SK-N-SH (cell line): ENCODE data around the gene SAMD4A. TPM values are rescaled to one million over a fixed set of nuclear protein-coding genes. Genes with fewer than 3 reads are reported as not detected.
A peak's percentile ranks its signal among the peaks of the same experiment; 100 is the strongest.

Experiments
- CTCF ChIA-PET: fragments of 300-600, 350-600 bp; formaldehyde crosslinking; extraction: SDS; loops from one replicate; lab custom pipeline; 2021; lab: Yijun Ruan, JAX
- POLR2A ChIA-PET: fragments of 350-600 bp; sonication (Branson Sonifier 250); formaldehyde crosslinking; extraction: SDS; loops from one replicate; lab custom pipeline; 2020; ENCODE audit warnings: antibody characterized with exemption, inconsistent platforms; lab: Yijun Ruan, JAX
- DNase-seq: peaks from one replicate; pipeline ENCODE4 v3.0.0; 2012
- H2AFZ ChIP-seq: fragments of 200-600 bp; sonication (generic); 2 replicates; pipeline ENCODE4 v1.8.1; 2016; ENCODE audit warnings: antibody characterized with exemption, mild to moderate bottlenecking, low read depth
- H3F3A ChIP-seq: fragments of 200-600 bp; sonication (generic); replicated peaks from 2 replicates; pipeline ENCODE3; 2016; ENCODE audit warnings: antibody characterized with exemption, mild to moderate bottlenecking; ENCODE audit not compliant: insufficient read depth
- H3K27ac ChIP-seq, 2 experiments: fragments of 200-500 bp in 1 of 2; fragments of 200-600 bp in 1 of 2; sonication (Bioruptor generic) in 1 of 2; sonication (generic), shearing (Covaris generic) in 1 of 2; 2 replicates each; pipeline versions ENCODE4 v1.5.1 to v1.6.1; 2014 to 2016; ENCODE audit warnings: low read depth in 2 of 2, inconsistent platforms in 1 of 2, low read length in 1 of 2, mild to moderate bottlenecking in 1 of 2, mixed read lengths in 1 of 2
- H3K27me3 ChIP-seq: fragments of 200-600 bp; sonication (generic), shearing (Covaris generic); 2 replicates; pipeline ENCODE4 v1.6.1; 2016; ENCODE audit warnings: mixed run types; ENCODE audit not compliant: insufficient read depth
- H3K36me3 ChIP-seq, 2 experiments: fragments of 200-500 bp in 1 of 2; fragments of 200-600 bp in 1 of 2; sonication (Bioruptor generic) in 1 of 2; sonication (generic) in 1 of 2; replicated peaks in 1 of 2; 2 replicates each; pipeline versions ENCODE3 to v1.5.1; 2014 to 2016; ENCODE audit warnings: low read length in 1 of 2, mild to moderate bottlenecking in 1 of 2; ENCODE audit not compliant: insufficient read depth in 2 of 2, control insufficient read depth in 1 of 2
- H3K4me1 ChIP-seq, 2 experiments: fragments of 200-500 bp in 1 of 2; fragments of 200-600 bp in 1 of 2; sonication (Bioruptor generic) in 1 of 2; sonication (generic), shearing (Covaris generic) in 1 of 2; 2 replicates each; pipeline versions ENCODE4 v1.5.1 to v1.6.1; 2014 to 2016; ENCODE audit warnings: low read depth in 1 of 2, low read length in 1 of 2, mixed run types in 1 of 2; ENCODE audit not compliant: insufficient read depth in 2 of 2, control insufficient read depth in 1 of 2
- H3K4me2 ChIP-seq: fragments of 200-600 bp; sonication (generic), shearing (Covaris generic); 2 replicates; pipeline ENCODE4 v1.6.1; 2017; ENCODE audit warnings: mixed run types
- H3K4me3 ChIP-seq, 2 experiments: fragments of 200-500 bp in 1 of 2; fragments of 200-600 bp in 1 of 2; sonication (Bioruptor generic) in 1 of 2; sonication (generic), shearing (Covaris generic) in 1 of 2; 2 replicates each; pipeline versions ENCODE4 v1.5.1 to v1.8.1; 2014 to 2016; ENCODE audit warnings: low read depth in 2 of 2, inconsistent platforms in 1 of 2, low read length in 1 of 2, mild to moderate bottlenecking in 1 of 2, mixed read lengths in 1 of 2, moderate library complexity in 1 of 2
- H3K79me2 ChIP-seq: fragments of 200-600 bp; sonication (generic); 2 replicates; pipeline ENCODE4 v1.8.1; 2017; ENCODE audit warnings: mild to moderate bottlenecking; ENCODE audit not compliant: insufficient read depth
- H3K9ac ChIP-seq: fragments of 200-600 bp; sonication (generic); 2 replicates; pipeline ENCODE4 v1.6.1; 2017; ENCODE audit warnings: mixed run types
- H3K9me2 ChIP-seq: fragments of 200-600 bp; sonication (generic); 2 replicates; pipeline ENCODE4 v1.6.1; 2017; ENCODE audit warnings: mixed run types
- H3K9me3 ChIP-seq: fragments of 200-600 bp; sonication (generic); 2 replicates; pipeline ENCODE4 v1.6.1; 2017; ENCODE audit warnings: mixed run types, mild to moderate bottlenecking, moderate library complexity
- H4K20me1 ChIP-seq: fragments of 200-600 bp; sonication (generic); 2 replicates; pipeline ENCODE4 v1.6.1; 2017; ENCODE audit warnings: mild to moderate bottlenecking, mixed run types; ENCODE audit not compliant: insufficient read depth
- CTCF ChIP-seq: fragments of 200-600 bp; sonication (generic); IDR thresholded peaks from 2 replicates; pipeline ENCODE4 v1.6.1; 2017; ENCODE audit warnings: antibody characterized with exemption, mild to moderate bottlenecking, moderate library complexity
- EZH2phosphoT487 ChIP-seq: fragments of 200-600 bp; sonication (generic); IDR thresholded peaks from 2 replicates; pipeline ENCODE4 v1.6.1; 2017; ENCODE audit warnings: low read depth, mixed run types, mild to moderate bottlenecking, antibody characterized with exemption, moderate library complexity, borderline replicate concordance
- FOXM1 ChIP-seq: IDR thresholded peaks from 2 replicates; pipeline ENCODE4 v1.4.0; 2012; ENCODE audit warnings: low read depth, mild to moderate bottlenecking
- REST ChIP-seq: IDR thresholded peaks from 2 replicates; pipeline ENCODE4 v1.6.1; 2012; ENCODE audit warnings: mild to moderate bottlenecking, low read depth, low read length, moderate library complexity
- RXRA ChIP-seq: IDR thresholded peaks from 2 replicates; pipeline ENCODE4 v1.4.0; 2012; ENCODE audit warnings: low read depth, mild to moderate bottlenecking, borderline replicate concordance
- TAF1 ChIP-seq: IDR thresholded peaks from 2 replicates; pipeline ENCODE4 v1.6.1; 2012; ENCODE audit warnings: low read depth, mild to moderate bottlenecking, low read length, moderate library complexity, borderline replicate concordance
- WGBS: methylation state at CpG from one replicate; pipeline ENCODE4 v1.1.6; 2017; ENCODE audit warnings: low lambda C conversion rate; 5-methylcytosine and 5-hydroxymethylcytosine counted together
- polyA plus RNA-seq, 3 experiments: library from polyadenylated mRNA; depleted of rRNA; stranded (reverse); fragments of >200 nt; gene quantifications; 2 replicates each; pipeline ENCODE4 v1.2.3, GENCODE V29; 2012

SAMD4A gene
- polyA plus RNA-seq, 1 of the 3 experiments (the other 2 are of a cell fraction): 5.0 TPM

GRCh38 chr14:54785136-54785777, 218.3 kb downstream of the SAMD4A start (continued):
- TF ChIP-seq CTCF: no peak

GRCh38 chr14:54785778-54786770, 219.1 kb downstream of the SAMD4A start:
- no peak overlapping the region for H3K4me2 ChIP-seq
- ChIA-PET POLR2A (interaction anchor here (1.4 kb wide), 3 partner anchors 22 to 136 kb away, joined by 4 to 5 read pairs (median 4); no protein-coding TSS in a partner anchor), CTCF (interaction anchor here (0.7 to 10.1 kb wide), 5 partner anchors 11 to 220 kb away, joined by 3 to 89 read pairs (median 4); partner anchors contain the start of gene SAMD4A)
- peaks cover 26 to 42% of the 10 kb centered on the region in 2 experiments; a peak in 2 of 4 replicates for H3K4me1 ChIP-seq
- peaks cover 4% of the 10 kb centered on the region for H3F3A ChIP-seq
- H3K27me3 ChIP-seq: no peaks in the 10 kb centered on the region
- H2AFZ ChIP-seq: no peak overlapping the region
- 95% methylated on average over 4 of the region's 5 CpGs for WGBS
- H3K79me2 ChIP-seq: no peaks in the 10 kb centered on the region
- H3K9ac ChIP-seq: no peak overlapping the region
- peaks cover 20 to 62% of the 10 kb centered on the region in 2 experiments for H3K36me3 ChIP-seq
- H3K4me3 ChIP-seq: no peak overlapping the region
- no peak for TF ChIP-seq RXRA
- TF ChIP-seq FOXM1: no peak
- TF ChIP-seq EZH2phosphoT487: no peak
- TF ChIP-seq REST: no peak
- TF ChIP-seq TAF1: no peak
- no peaks in the 10 kb centered on the region for H3K9me2 ChIP-seq
- no peaks in the 10 kb centered on the region for H3K9me3 ChIP-seq
- H3K27ac ChIP-seq: peak overlapping the region in 1 of 2 experiments; percentile 80; a peak in 1 of 4 replicates
- no peak for DNase-seq
- no peaks in the 10 kb centered on the region for H4K20me1 ChIP-seq
